CD4-positive, alpha-beta T cell (primary cell): ENCODE measurements around the gene GNG2. TPM values are rescaled to one million over a fixed set of nuclear protein-coding genes. Genes with fewer than 3 reads are reported as not detected.

Experiments used
- ATAC-seq: fragments of 200-7000 bp; cut with Tn5 transposase; one replicate; pipeline ENCODE4 v1.10.0; 2022; ENCODE audit warnings: mild to moderate bottlenecking; ENCODE audit not compliant: poor library complexity
- CTCF ChIA-PET: fragments of 350-600 bp; sonication (Branson Sonifier 250); formaldehyde crosslinking; loops from one replicate; lab custom pipeline; 2021; ENCODE audit warnings: antibody characterized with exemption, inconsistent platforms; lab: Charles Lee
- POLR2A ChIA-PET: fragments of 350-600 bp; sonication (Branson Sonifier 250); formaldehyde crosslinking; loops from one replicate; lab custom pipeline; 2021; ENCODE audit warnings: antibody characterized with exemption, inconsistent platforms; lab: Charles Lee
- DNase-seq, 14 experiments: peaks; one replicate each; pipeline ENCODE4 v3.0.0-alpha.2; 2013 to 2020; ENCODE audit warnings: mixed read lengths in 2 of 14
- H3K27ac ChIP-seq, 2 donors: one replicate each; pipeline versions ENCODE4 v1.5.1 to v1.7.0; 2013; ENCODE audit warnings: low read length in 2 of 2, low read depth in 1 of 2, mild to moderate bottlenecking in 1 of 2
- H3K27me3 ChIP-seq, 2 experiments: 1 replicate in 1 of 2; 2 replicates in 1 of 2; pipeline versions ENCODE4 v1.6.1 to v1.7.0; 2013; ENCODE audit warnings: low read length in 2 of 2, control low read depth in 1 of 2, mild to moderate bottlenecking in 1 of 2, moderate library complexity in 1 of 2; ENCODE audit not compliant: insufficient read depth in 2 of 2, control insufficient read depth in 1 of 2
- H3K36me3 ChIP-seq: one replicate; pipeline ENCODE4 v1.6.1; 2013; ENCODE audit warnings: low read length, control low read depth; ENCODE audit not compliant: insufficient read depth
- H3K4me1 ChIP-seq: one replicate; pipeline ENCODE4 v1.6.1; 2013; ENCODE audit warnings: low read length, control low read depth; ENCODE audit not compliant: insufficient read depth
- H3K4me3 ChIP-seq: one replicate; pipeline ENCODE4 v1.5.1; 2013; ENCODE audit warnings: mild to moderate bottlenecking, low read length, moderate library complexity
- H3K9me3 ChIP-seq, 2 experiments: 1 replicate in 1 of 2; 2 replicates in 1 of 2; pipeline versions ENCODE4 v1.6.1 to v1.7.0; 2013; ENCODE audit warnings: low read length in 2 of 2, mild to moderate bottlenecking in 2 of 2, control low read depth in 1 of 2, moderate library complexity in 1 of 2; ENCODE audit not compliant: control insufficient read depth in 1 of 2, insufficient read depth in 1 of 2
- H3K27ac Mint-ChIP-seq: one replicate; pipeline ENCODE4 v1.8.0; 2020; ENCODE audit warnings: mixed read lengths
- H3K27me3 Mint-ChIP-seq: one replicate; pipeline ENCODE4 v1.8.0; 2021; ENCODE audit warnings: mixed read lengths
- H3K36me3 Mint-ChIP-seq: one replicate; pipeline ENCODE4 v1.8.0; 2021; ENCODE audit warnings: low read depth, mixed read lengths
- H3K4me1 Mint-ChIP-seq: one replicate; pipeline ENCODE4 v1.8.0; 2021; ENCODE audit warnings: low read depth, mixed read lengths
- H3K4me3 Mint-ChIP-seq: one replicate; pipeline ENCODE4 v1.8.0; 2020; ENCODE audit warnings: mild to moderate bottlenecking, mixed read lengths
- H3K9me3 Mint-ChIP-seq: one replicate; pipeline ENCODE4 v1.8.0; 2020; ENCODE audit warnings: mixed read lengths
- CTCF ChIP-seq: fragments of 200-600 bp; IDR thresholded peaks from one replicate; pipeline ENCODE4 v1.8.0; 2022; ENCODE audit warnings: antibody characterized with exemption, mild to moderate bottlenecking
- intact Hi-C, 2 experiments: fragments of 100-400 bp; cut with DNase I in 1 of 2; cut with micrococcal nuclease in 1 of 2; formaldehyde crosslinking; loops; one replicate each; pipeline versions ENCODE4 v1.15.1 to v1.9.0; 2023 to 2025; cut with DNase I, micrococcal nuclease
- total RNA-seq, 174 experiments: library from RNA in 2 of 174; stranded (reverse) in 2 of 174; gene quantifications; one replicate each; pipeline ENCODE4 v1.2.3 and lab custom pipeline; 2021 to 2026

GNG2 gene
- total RNA-seq, 2 experiments from 2014 or later = 138 to 139 TPM

- no peaks in the 10 kb centered on the region for H3K36me3 ChIP-seq
- no peaks in the 10 kb centered on the region for H3K27me3 ChIP-seq
- CTCF ChIA-PET = no interaction called here
- Mint-ChIP-seq H3K4me3 (no peak overlapping the region), H3K36me3 (no peaks in the 10 kb centered on the region), H3K27ac (no peak overlapping the region), H3K4me1 (peaks cover 7% of the 10 kb centered on the region), H3K9me3 (no peaks in the 10 kb centered on the region), H3K27me3 (no peaks in the 10 kb centered on the region)
- no peaks in the 10 kb centered on the region for H3K9me3 ChIP-seq
- intact Hi-C loops = loop anchor here in 1 of 2 experiments (5.0 to 10.0 kb wide), 2 partner anchors 139 to 813 kb away; partner anchors contain the start of gene GNPNAT1
- POLR2A ChIA-PET = no interaction called here
- DNase-seq = no peak
- no peak overlapping the region for H3K27ac ChIP-seq
- no peak overlapping the region for H3K4me3 ChIP-seq
- H3K4me1 ChIP-seq = peaks cover 8% of the 10 kb centered on the region
- no peak for ATAC-seq
- no peak for TF ChIP-seq CTCF
These were observed 120.9 kb downstream of the GNG2 start for GRCh38 chr14:51981218-51981854.

DNA sequence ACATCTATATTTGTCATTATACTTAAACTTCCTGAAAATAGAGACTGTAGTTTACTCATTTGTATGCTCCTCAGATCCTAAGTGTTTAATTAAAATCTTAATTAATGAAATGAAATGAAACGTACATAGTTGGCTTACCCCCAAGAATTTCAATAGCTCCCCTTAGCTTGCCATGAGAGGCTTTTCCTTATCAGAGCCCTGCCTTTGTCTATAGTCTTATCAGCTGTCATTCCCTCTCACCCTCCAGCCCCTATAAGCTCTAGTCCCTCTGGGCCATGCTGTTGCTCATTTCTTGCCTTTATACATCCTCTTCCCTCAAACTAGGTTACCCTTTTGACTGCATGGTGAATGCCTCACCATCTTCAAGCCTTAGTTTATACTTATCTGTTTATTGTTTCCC lies 127.8 kb downstream of the GNG2 start:
- H3K9me3 ChIP-seq = no peaks in the 10 kb centered on the region
- Mint-ChIP-seq H3K36me3 (peaks cover 36% of the 10 kb centered on the region), H3K4me1 (peaks cover 39% of the 10 kb centered on the region), H3K27me3 (no peaks in the 10 kb centered on the region), H3K4me3 (peak overlapping the region; percentile 99), H3K9me3 (no peaks in the 10 kb centered on the region), H3K27ac (peak overlapping the region; percentile 94)
- intact Hi-C loops = loop anchor here (5.0 to 10.0 kb wide), 4 partner anchors 336 to 807 kb away; partner anchors contain the start of genes FRMD6 (in 1 of the 2), GNPNAT1 (in 1 of the 2), GPR137C (in 1 of the 2) and TXNDC16 (in 1 of the 2)
- ChIA-PET CTCF (interaction anchor here (2.1 kb wide), 1 partner anchor 9 kb away, joined by 7 read pairs; no protein-coding TSS in a partner anchor), POLR2A (interaction anchor here (0.6 to 1.2 kb wide), 2 partner anchors 127 to 1211 kb away, joined by 3 read pairs; no protein-coding TSS in a partner anchor)
- ATAC-seq = no peak
- H3K27me3 ChIP-seq = no peaks in the 10 kb centered on the region
- TF ChIP-seq CTCF = no peak
- no peak overlapping the region for H3K4me3 ChIP-seq
- DNase-seq = no peak
- H3K36me3 ChIP-seq = peaks cover 21% of the 10 kb centered on the region
- H3K4me1 ChIP-seq = peaks cover 18% of the 10 kb centered on the region
- peak overlapping the region; percentile 84 to 87 for H3K27ac ChIP-seq

GRCh38 chr14:51989293-51990234 lies 129.2 kb downstream of the GNG2 start, which contains the start of gene RTRAF:
Gene RTRAF (plus strand): TSS chr14:51989546. CDS start chr14:51989640, 94 bp downstream.
- CTCF ChIA-PET = no interaction called here
- Histone ChIP-seq H3K4me1 (peaks cover 18% of the 10 kb centered on the region), H3K4me3 (peak within 1 kb of the TSS; percentile 87), H3K36me3 (peaks cover 33% of the 10 kb centered on the region), H3K27me3 (no peaks in the 10 kb centered on the region), H3K9me3 (no peaks in the 10 kb centered on the region), H3K27ac (peak within 1 kb of the TSS; percentile 84 to 87)
- peak within 1 kb of the TSS; percentile 94 for H3K27ac Mint-ChIP-seq
- no peaks in the 10 kb centered on the region for H3K9me3 Mint-ChIP-seq
- ATAC-seq (peak; percentile 96), DNase-seq (peak; percentile 83 to 97 (median 89))
- intact Hi-C loops = loop anchor here (1.0 to 10.0 kb wide), 8 partner anchors 129 to 1315 kb away; partner anchors contain the start of genes FRMD6 (in 1 of the 2), GNG2 (in 1 of the 2), GNPNAT1 (in 1 of the 2) and GPR137C (in 1 of the 2)
- no peak for TF ChIP-seq CTCF
- no peaks in the 10 kb centered on the region for H3K27me3 Mint-ChIP-seq
- POLR2A ChIA-PET = interaction anchor here (0.7 to 1.4 kb wide), 2 partner anchors 129 to 455 kb away, joined by 3 to 4 read pairs; partner anchors contain the start of gene GNG2
- H3K4me3 Mint-ChIP-seq = peak within 1 kb of the TSS; percentile 99
- peaks cover 49% of the 10 kb centered on the region for H3K36me3 Mint-ChIP-seq
- peaks cover 53% of the 10 kb centered on the region for H3K4me1 Mint-ChIP-seq
